Activated CD8-positive, alpha-beta memory T cell treated with anti-CD3 and anti-CD28 coated beads, Interleukin-2, amount 50 U/mL, for 24 hours (primary cell): ENCODE measurements around the gene PI4K2A.
"Not testable (repeated sequence)": the region's sequence is repeated elsewhere in the genome, so short reads cannot be mapped to it uniquely, and the experiment has no call there.

Experiments
- DNase-seq: peaks from one replicate; pipeline ENCODE4 v3.0.0-alpha.2; 2020; ENCODE audit errors: extremely low read depth

The PI4K2A gene

GRCh38 chr10:97673736-97674525 lies 33.5 kb downstream of the PI4K2A start:
- no peak for DNase-seq

DNA sequence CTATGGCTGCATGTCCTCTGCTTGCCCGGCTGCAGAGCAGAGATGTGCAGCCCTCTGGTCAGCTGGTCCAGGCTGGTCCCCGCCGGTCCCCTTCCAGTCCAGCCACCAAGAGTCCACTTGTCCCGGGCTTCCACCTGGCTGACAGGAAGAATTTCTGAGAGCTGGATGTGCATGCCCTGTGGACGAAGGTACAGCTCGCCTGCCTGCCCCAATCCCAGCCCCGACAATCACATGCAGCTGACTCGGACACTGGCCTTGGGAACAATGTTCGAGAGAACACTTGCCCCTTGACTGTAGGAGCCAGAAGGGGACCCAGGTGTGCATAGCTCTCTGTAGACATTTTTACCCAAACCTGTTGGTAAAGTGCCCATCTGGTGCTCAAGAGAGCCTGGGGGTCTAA lies 34.8 kb downstream of the PI4K2A start:
- no peak for DNase-seq

GRCh38 chr10:97676770-97677581 lies 36.5 kb downstream of the PI4K2A start:
- no peak for DNase-seq

- DNase-seq: no peak
Observed at GRCh38 chr10:97679594-97679993, 39.1 kb downstream of the PI4K2A start.

DNA sequence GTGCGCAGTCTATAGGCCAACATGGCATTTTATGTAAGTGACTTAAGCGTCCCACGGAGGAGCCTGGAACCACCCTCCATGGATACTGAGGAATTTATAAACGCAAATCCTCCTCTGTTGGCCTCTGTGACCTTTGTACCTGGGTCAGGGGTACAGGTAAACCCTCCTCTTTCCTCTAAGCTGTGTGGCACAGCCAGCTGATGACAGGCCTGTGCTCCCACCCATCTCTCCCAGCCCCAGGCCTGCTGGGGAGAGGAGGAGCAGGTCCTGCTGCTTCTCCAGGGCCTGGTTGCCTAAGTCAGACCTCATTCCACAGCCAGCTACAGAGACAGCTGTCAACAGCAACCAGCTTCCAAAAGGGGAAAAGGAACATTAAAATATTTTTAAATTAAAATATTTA lies 41.6 kb downstream of the PI4K2A start:
- no peak for DNase-seq

DNA sequence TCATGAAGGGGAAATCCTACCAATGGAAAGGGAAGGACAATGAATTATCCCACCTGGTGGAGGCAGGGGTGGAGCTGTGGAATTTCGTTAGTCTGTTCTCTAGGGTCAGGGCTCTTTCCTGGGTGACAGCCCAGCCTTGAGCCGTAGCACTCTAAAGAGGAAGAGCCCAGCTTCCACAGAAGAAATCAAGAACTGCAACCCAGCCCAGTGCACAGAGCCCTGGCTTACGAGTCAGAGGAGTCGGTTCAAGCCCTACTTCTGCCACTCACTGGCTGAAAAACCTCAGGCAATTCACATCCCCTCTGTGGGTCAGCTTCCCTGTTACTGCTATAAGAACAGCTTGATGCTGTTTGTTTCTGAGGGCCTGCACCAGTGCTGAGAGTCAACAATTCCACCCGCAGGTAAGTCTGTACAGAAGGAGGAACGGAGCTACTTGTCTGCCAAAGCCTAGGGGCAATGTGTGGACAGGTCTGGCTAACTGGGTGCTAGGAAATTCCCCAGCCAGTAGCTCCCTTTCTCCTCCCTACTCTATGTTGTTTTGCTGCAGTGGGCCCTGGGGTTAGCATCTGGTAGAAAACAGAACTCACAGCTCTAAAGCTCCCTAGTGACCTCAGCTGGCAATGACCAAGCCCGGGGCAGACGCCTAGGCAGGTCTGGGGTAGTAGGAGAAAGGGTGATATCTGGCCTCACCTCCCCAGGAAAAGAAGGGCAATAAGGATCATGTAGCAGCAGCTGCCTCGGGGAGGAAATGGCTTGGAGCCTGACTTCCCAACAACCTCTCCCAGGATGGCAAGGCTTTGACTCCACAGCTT lies 43.3 kb downstream of the PI4K2A start:
- DNase-seq: no peak

- not testable (repeated sequence) for DNase-seq
Observed at GRCh38 chr10:97684368-97684713, 43.9 kb downstream of the PI4K2A start.

DNA sequence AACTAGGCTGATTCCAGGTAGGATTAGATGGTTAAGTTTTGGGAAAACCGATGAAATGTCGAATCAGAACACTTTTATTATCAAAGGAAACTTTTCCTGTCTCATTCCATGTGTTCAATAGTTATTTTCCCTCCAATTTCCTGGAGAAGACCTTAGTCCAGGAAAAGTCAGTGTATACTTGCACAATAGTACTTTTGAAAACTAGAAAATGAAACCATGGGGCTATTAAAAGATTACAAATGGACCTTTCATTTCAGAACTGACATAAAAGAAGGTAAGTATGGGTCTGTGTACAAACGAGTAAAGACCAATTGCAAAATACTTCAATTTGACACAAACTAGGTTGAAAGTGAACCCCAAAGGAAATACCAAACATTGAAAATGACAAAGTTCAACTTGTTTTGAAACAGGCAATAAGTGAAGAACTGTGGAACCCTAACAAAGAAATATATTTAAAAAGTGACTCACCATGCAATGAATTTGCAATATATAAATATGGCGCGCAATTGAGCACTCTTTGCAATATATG lies 44.5 kb downstream of the PI4K2A start:
- DNase-seq: no peak

GRCh38 chr10:97685395-97685958 lies 45.0 kb downstream of the PI4K2A start:
- no peak for DNase-seq

GRCh38 chr10:97686301-97686961 lies 46.0 kb downstream of the PI4K2A start:
- DNase-seq: no peak

DNA sequence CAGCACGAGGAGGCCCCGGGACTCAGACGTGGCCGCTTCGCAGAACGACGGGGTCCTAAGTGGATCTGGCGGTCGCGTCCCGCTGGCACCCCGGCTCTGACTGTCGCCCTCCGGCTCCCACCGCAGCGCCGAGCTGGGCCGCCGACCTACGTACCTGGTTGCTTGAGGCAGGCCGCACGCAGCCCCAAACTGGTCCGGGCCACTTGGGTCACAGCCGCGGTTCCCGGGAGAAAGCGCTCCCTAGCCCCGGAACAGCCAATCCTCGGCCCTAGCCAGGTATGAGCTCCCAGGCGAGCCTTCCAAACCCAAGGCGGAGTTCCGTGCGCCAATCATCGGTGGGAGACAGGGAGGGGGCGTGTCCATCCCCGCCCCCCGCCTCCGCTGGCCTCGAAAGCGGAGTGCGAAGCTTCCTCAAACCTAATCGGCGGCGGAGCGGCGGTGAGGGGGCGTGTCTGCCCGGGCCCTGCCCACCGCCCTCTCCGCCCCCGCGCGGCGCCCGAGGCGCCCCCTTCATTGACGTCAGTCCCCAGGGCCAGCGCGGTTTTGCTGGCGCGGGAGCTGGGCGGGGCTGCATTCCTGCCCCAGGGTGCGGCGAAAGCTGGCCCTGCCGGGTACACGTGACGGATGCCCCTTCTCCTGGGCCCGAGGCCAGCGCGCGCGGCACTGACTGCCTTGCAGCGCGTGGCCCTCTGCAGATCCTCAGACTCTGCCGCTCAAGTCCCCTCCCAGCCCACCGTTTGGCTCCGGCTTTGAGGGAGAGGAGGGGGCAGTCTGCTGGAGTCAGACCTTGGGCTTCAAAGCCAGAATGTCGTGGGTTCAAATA lies 46.7 kb downstream of the PI4K2A start, which contains the start of gene AVPI1:
Gene AVPI1, minus strand, starts transcription at position 280 of the 823 bp plus-strand sequence. CDS start 7,336 bp downstream, outside the sequence.
- peak; percentile 82 for DNase-seq

GRCh38 chr10:97687785-97688781 lies 47.6 kb downstream of the PI4K2A start:
- no peak for DNase-seq

GRCh38 chr10:97689559-97690020 lies 49.1 kb downstream of the PI4K2A start:
- no peak for DNase-seq

- DNase-seq: no peak
Observed at GRCh38 chr10:97690133-97690532, 49.7 kb downstream of the PI4K2A start.

DNA sequence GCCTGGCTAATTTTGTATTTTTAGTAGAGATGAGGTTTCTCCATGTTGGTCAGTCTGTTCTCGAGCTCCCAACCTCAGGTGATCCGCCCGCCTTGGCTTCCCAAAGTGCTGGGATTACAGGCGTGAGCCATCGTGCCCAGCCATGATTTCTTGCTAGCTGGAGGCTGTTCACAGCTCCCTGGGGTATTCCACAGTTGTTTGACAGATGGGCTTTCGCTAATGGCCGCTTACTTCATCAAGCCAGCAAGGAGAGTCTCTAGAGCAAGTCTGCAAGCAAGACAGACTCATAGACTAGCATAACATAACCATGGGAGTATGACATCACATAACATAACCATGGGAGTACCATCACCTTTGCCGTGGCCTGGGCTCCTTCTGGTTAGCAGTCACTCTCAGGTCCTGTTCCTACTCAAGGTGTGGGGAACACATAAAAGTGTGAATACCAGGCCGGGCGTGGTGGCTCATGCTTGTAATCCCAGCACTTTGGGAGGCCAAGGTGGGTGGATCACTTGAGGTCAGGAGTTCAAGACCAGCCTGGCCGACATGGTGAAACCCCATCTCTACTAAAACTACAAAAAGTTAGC lies 57.7 kb downstream of the PI4K2A start:
- DNase-seq: not testable (repeated sequence)

DNA sequence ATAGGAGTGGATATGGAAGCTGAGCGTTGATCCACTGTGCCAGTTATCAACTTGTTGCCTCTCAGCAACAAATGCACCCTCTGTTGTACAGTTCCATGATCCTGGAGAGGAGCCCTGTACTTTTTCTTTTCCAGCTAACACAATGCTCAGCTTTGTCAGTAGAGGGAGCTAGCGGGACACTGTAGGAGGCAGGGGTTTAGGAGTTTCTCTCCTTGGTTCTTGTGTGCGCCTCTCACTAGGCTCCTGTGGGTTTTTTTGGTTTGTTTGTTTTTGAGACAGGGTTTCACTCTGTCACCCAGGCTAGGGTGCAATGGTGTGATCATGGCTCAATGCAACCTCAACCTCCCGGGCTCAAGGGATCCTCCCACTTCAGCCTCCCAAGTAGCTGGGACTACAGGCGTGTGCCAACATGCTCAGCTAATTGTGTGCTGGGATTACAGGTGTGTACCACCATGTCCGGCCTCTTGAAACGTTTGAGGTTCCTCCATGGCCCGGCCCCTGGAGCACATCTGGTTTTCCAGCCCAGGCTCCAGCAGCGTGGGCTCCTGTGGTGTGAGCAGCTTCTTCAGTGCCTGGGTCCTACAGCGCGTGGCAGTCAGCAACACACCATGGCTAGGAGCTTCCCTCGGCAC lies 61.1 kb downstream of the PI4K2A start:
- DNase-seq: no peak

DNA sequence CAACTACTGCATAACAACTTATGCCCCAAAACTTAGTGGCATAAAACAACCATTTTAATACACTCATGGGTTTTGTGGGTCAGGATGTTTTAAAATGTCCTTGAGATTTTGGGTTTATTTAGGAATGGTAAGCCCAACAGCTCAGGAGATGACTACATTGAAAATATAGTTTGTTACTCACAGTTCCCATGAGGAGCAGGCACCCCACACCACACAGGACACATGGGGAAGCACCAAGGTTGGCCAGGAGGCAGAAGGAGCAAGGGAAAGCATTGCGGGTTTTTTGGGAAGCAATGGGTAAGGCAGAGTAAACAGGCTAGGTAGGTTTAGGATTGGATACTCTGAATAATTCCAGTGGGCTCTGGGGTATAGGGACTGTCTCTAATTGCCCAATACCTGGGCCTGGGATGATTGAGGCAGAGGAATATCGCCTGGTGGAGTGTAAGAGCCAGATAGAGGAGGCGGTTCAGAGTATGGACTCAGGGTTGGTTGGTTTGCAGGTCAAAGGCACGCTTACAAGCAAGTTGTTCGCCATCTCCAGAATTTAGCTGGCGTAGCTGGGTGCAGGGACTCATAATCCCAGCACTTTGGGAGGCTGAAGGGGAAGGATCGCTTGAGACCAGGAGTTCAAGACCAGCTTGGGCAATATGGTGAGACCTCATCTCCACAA lies 63.1 kb downstream of the PI4K2A start:
- DNase-seq: no peak
